ENCODE measurements around the gene EVC. TPM values are rescaled to one million over a fixed set of nuclear protein-coding genes. Genes with fewer than 3 reads are reported as not detected.

Gene EVC
- total RNA-seq: 10 to 100 TPM; 27.6 to 32.7 TPM

GRCh38 chr4:5710961-5711478 lies at the start of gene EVC:
TSS of gene EVC (plus strand) at chr4:5711201. CDS start at chr4:5711381, 180 bp downstream.

GRCh38 chr4:5708449-5709206 lies 2.4 kb upstream of the EVC start, which contains the start of gene EVC2:
TSS of gene EVC2 (minus strand) at chr4:5708559. CDS start at chr4:5708513, 46 bp downstream.

Other genes starting within 250 kb of the EVC start
- gene EVC2, start 2.6 kb upstream of the EVC start, total RNA-seq: 1 to 10 TPM; 7.9 to 9.3 TPM
- gene CRMP1, start 181.9 kb downstream of the EVC start, total RNA-seq: under 1 TPM in 1 of 2 donors, not detected in 1; under 0.01 TPM

Measured in melanocyte of skin (primary cell).